NOMO-1 treated with DMSO at 0.1 percent for 48 hours (cell line): ENCODE data around the gene FBXO11.
"Not testable (repeated sequence)": the region's sequence is repeated elsewhere in the genome, so short reads cannot be mapped to it uniquely, and the experiment has no call there.

Experiments
- DNase-seq: peaks from one replicate; lab custom pipeline; 2025; ENCODE audit not compliant: unreplicated experiment; lab: John Stamatoyannopoulos, UW

Gene FBXO11

DNA sequence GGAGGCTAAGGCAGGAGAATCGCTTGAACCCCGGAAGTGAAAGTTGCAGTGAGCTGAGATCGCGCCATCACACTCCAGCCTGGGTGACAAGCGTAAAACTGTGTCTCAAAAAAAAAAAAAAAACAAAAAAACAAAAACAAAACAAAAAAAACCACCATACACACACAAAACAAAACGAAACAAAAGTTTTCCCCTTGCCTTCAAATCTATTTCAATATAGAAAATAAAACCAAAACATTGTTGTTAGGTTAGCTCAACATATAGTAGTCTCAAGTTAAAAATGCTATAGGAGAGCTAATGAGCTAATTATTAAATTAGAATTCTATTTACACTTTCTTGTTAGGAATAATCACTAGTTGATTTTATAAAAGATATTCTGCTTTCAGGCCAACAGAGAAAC lies 43.3 kb downstream of the FBXO11 start:
- no peak for DNase-seq

- DNase-seq = not testable (repeated sequence)
These were observed 53.1 kb downstream of the FBXO11 start for GRCh38 chr2:47853067-47853777.

- DNase-seq = no peak
These were observed 56.1 kb downstream of the FBXO11 start for GRCh38 chr2:47850198-47850597.

- no peak for DNase-seq
These were observed 56.9 kb downstream of the FBXO11 start for GRCh38 chr2:47849368-47849767.

GRCh38 chr2:47844162-47844561 lies 62.1 kb downstream of the FBXO11 start:
- DNase-seq = no peak

GRCh38 chr2:47843407-47843806 lies 62.9 kb downstream of the FBXO11 start:
- no peak for DNase-seq

- no peak for DNase-seq
These were observed 63.5 kb downstream of the FBXO11 start for GRCh38 chr2:47842846-47843245.

- no peak for DNase-seq
These were observed 67.6 kb downstream of the FBXO11 start for GRCh38 chr2:47838686-47839085.

- no peak for DNase-seq
These were observed 68.0 kb downstream of the FBXO11 start for GRCh38 chr2:47838249-47838648.

DNA sequence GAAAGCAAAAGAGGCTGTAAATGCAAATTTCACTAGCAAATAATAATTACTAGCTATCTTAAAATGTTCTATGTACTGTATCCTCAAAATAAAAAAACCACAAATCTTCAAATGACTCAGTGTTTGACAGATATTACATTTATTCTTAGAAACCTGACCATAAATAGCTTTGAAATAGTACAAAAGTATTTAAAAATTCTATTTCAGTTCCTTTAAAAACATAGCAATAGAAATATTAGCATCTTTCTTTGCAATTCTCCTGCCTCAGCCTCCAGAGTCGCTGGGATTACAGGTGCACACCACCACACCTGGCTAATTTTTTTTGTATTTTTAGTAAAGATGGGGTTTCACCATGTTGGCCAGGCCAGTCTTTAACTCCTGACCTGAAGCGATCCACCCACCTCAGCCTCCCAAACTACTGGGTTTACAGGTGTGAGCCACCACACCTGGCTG lies 72.8 kb downstream of the FBXO11 start:
- DNase-seq = no peak

- DNase-seq = no peak
These were observed 83.8 kb downstream of the FBXO11 start for GRCh38 chr2:47822518-47822917.

DNA sequence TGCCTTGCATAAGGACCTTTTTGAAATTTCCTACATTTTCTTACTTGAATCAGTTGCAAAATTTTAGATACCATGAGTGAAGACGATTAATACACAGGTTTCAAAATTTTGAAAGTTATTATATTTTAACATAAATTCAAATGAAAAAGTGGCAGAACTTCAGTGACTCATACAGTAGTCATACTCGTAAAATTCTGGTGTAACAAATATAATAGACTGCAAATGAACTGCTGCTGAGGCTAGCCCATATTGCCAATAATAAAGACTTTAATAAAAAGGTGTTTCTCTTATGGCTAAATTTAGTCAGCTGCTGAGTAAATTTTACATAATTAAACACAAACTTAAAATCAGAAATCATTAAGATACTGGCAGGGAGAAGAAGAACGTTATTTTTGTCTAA lies 86.5 kb downstream of the FBXO11 start:
- DNase-seq = no peak

DNA sequence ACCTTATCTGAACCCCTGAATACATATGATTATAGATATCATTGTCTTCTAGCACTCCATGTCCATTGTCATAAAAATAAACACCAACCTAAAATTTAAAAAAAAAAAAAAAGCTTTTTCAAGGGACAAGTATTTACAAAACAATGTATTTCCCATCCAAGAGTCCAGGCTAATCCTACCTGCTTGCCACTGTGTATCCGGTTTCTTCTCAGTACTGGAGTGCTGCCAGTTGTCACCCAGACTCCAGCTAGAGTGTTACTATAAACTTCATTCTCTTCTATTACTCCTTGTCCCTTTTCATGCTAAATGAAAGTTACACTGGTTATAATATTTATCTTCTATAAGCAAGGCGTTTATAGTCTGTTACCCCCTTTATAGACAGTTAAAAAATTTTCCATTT lies 87.5 kb downstream of the FBXO11 start:
- no peak for DNase-seq

DNA sequence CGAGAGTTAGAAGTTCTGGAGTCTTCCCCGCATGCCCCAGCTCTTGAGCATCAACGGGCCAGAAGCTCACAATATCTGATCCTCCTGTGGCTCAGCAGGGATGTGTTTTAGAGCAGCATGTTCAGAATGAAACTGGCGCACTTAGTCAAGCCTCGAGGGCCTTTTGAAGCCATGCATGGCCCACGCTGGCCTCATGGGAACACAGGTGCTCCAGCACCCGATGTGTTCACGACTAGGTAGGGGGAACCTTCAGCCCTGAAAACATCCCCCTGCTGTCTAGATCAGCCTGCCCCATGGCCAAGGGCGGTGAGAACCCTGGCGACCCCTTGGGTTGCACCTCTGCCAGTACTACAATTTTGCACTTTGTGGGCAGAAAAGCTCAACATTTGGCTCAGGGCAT lies 90.5 kb downstream of the FBXO11 start:
- no peak for DNase-seq

GRCh38 chr2:47811668-47812067 lies 94.6 kb downstream of the FBXO11 start:
- DNase-seq = no peak

- DNase-seq = no peak
These were observed 95.4 kb downstream of the FBXO11 start for GRCh38 chr2:47810850-47811249.

DNA sequence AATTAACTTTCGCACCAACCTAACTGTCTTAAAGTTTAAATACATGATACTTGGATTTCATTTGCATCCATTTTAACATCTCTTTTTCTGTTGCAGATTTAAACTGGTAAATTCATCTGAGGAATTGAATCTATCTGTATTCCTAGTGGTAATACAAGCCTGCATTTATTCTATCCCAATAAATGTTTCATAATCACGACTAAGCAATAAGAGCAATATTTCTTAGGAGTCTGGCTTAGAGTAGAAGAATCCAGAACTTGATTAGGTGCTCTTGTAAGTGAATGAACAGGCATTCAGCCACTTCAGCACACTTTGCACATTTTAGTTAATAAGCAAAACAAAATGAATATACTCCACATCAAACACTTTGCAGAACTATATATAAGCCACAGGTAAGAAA lies 96.4 kb downstream of the FBXO11 start:
- DNase-seq = no peak

DNA sequence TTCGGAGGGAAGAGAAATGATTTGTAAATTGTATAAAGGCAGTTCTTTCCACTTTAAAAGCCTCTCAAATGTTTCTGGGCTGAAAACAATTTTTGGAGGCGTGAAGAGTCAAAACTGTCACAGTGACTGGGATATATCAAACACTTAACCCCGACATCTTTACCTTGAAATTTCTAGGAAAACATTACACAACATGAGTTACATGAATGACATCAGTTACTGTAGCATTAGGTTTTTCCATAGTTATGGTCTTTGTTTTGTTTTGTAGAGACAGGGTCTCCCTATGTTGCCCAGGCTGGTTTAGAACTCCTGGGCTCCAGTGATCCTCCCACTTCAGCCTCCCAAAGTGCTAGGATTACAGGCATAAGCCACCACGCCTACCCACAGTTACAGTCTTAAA lies 97.7 kb downstream of the FBXO11 start:
- no peak for DNase-seq

- no peak for DNase-seq
These were observed 100.4 kb downstream of the FBXO11 start for GRCh38 chr2:47805850-47806249.

- DNase-seq = no peak
These were observed 102.5 kb downstream of the FBXO11 start for GRCh38 chr2:47803770-47804169.

DNA sequence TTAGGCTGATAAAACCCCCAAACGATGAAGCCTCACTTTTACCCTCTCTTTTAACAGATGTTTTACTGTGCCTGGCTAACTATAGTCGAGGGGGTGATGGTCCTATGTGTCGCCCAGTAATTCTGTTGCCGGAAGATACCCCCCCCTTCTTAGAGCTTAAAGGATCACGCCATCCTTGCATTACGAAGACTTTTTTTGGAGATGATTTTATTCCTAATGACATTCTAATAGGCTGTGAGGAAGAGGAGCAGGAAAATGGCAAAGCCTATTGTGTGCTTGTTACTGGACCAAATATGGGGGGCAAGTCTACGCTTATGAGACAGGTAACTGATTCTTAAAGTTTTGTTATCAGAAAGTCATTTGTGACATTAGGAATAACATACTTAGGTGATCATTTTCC lies 102.9 kb downstream of the FBXO11 start:
- DNase-seq = no peak

DNA sequence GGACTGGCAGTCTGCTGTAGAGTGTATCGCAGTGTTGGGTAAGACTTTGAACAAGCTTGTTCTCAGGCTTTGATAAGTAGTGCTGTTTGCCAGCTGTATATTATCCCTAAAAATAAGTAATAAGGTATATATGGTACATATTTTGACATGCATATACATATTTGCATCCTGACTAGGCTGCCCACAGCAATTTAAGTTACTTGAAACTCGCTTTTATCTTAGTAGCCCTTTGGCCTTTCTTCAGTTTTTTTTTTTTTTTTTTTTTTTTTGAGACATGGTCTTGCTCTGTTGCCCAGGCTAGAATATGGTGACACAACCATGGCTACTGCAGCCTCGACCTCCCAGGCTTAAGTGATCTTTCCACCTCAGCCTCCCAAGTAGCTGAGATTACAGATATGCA lies 105.2 kb downstream of the FBXO11 start:
- no peak for DNase-seq

- no peak for DNase-seq
These were observed 107.2 kb downstream of the FBXO11 start for GRCh38 chr2:47799031-47799609.
